HG03025 (cell line): ENCODE measurements around the gene ODAD2.

Experiments
- ATAC-seq: cut with Tn5 transposase; IDR thresholded peaks from one replicate; pipeline ENCODE4 v1.9.1; 2021; ENCODE audit warnings: mild to moderate bottlenecking, moderate library complexity; ENCODE audit not compliant: unreplicated experiment, low FRiP score

The ODAD2 gene

DNA sequence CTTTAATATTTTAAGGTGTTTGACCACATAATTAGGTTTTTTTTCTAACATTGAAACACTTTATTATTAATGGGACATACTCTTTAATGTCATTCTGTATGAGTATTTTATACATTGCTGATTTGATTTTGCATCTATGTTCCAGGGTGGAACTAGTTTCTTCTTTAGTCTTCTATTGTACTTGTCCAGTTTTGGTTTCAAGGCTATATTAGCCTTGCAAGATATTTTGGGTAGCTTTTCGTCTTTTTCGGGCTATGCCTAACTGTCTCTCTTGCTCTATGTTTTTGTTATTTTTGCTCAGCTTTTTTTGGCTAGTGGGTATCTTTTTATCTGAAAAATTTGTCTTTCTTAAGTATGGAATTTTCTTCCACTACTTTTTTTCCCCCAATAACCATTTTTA is 214.6 kb downstream of the ODAD2 start:
- no peak for ATAC-seq

DNA sequence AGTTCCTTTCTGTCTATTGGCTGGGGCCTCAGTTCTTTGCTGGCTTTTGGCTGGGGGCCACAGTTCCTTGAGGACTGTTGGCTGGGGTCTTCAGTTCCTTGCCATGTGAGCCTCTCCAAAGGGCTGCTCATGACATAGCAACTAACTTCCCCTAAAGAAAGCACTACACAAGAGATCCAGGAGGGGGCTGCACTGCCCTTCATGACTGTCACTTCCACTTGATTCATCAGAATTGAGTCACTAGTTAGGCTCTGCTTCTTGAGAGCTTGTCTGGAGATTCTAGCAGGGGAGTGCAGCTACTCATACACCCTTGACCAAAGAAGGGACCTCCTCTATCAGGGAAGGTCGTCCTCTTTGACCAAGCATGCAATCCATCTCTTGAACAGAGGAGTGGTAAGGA is 215.2 kb downstream of the ODAD2 start:
- ATAC-seq, result no peak

DNA sequence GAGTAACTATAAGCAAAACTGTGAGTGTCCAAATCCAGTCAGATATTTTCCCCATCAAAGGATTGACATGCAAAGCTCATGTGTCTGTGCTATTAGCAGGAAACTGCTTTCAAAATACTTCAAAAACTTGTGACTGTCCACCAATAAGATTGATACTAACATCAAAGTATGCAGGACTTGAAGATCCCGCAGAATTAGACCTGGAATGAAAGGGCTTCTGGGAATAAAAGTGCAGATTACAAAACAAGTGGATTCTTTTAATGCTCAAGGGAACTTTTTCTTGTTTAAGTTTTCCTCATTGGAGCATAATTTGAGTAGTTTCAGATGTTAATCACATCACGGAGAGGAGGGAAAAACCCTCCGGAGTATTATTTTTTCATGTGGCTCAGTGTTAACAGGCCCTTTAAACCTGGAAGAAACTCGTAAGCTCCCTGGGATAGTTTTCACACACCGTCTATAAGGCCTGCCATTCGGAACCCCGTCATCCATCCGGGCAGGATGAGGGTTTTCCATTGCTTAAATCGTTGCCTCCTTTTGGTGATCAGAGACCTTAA is 219.3 kb downstream of the ODAD2 start:
- ATAC-seq, result no peak

DNA sequence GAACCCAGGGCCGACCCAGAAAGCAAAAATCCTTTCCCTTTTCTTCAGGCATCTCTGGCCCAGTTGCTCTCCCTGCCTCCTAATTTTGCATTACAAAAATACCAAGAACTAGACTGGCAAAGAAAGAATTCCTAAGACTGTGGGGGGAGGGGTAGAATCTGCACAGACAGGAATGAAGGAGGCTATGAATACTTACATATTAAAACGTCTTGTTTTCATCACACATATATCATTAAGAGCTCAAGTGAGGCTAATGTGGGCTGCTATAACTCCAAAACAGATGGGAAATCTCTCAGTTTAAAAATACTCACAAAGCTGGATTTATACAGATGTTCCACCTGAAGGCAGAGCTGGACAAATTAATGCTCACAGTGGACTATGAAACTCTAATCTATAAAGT is 224.0 kb downstream of the ODAD2 start:
- ATAC-seq, result no peak

DNA sequence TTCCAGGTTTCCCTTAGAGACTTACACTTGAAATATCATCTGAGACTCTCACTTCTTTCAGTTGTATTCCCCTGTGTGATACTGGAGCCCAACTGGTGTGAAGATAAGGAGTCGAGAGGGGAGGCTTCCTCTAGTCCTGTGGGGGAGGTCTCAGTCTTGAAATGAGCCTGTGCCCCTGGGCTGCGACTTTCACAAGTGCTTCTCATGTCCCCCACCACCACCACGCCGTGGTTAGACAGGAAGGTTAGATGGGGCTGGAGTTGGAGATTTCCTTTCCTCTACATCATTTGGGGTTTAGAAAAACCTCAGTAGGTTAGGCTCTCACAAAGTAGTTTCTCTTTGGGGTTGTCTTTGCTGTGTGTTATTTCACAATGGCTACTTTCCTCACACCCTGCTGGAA is 227.6 kb downstream of the ODAD2 start:
- no peak for ATAC-seq

DNA sequence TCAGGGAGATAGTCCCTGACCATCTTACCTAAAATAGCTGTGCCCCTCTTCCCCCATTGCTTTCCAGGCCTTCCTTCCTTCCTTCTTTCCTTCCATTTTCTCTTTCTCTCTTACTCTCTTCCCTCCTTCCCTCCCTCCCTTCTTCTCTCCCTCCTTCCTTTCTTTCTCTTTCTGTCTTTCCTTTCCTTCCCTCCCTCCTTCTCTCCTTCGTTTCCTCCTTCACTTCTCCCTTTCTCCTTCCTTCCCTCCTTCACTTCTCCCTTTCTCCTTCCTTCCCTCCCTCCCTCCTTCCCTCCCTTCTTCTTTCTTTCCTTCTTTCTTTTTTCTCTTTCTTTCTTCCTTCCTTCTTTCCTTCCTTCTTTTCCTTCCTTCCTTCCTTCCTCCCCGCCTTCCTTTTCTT is 228.7 kb downstream of the ODAD2 start:
- ATAC-seq, result no peak
